ENCODE data around the gene C2orf72.

DNA sequence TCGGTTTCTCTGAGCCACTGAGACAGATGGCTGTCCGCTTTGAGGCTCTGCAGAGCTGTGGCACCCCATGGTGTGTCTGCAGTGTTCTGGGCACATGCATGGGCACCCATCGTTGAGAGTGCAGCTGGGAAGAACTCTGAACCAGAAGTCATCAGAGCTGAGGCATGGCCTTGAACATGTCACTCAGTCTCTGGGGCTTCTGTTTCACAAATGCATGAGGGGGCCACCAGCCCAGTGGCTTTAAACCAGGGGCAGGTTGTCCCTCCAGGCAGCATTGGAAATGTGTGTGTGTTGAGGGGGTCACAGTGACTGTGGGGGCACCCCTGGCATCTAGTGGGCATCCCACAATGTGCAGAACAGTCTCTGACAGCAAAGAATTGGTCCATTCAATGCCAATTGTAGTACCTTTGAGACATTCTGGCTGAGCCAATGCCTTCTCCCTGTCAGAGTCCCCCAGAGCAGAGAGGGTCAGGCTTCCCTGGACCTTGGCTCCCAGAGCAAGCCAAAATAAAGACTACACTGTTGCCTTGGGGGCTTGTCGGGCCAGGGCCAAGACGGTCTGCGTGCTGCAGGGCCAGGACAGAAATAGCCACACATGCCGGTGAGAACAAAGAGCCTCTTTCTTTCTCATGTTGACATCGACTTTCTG, 10.1 kb downstream of the C2orf72 start:
- TF ChIP-seq CTCF (IDR thresholded peaks at IDR 0.05) = no peak
- no peak for TF ChIP-seq TCF7L2 (IDR thresholded peaks at IDR 0.05; ENCODE audit: low read depth, low read length)
- TF ChIP-seq, protein P1, sequence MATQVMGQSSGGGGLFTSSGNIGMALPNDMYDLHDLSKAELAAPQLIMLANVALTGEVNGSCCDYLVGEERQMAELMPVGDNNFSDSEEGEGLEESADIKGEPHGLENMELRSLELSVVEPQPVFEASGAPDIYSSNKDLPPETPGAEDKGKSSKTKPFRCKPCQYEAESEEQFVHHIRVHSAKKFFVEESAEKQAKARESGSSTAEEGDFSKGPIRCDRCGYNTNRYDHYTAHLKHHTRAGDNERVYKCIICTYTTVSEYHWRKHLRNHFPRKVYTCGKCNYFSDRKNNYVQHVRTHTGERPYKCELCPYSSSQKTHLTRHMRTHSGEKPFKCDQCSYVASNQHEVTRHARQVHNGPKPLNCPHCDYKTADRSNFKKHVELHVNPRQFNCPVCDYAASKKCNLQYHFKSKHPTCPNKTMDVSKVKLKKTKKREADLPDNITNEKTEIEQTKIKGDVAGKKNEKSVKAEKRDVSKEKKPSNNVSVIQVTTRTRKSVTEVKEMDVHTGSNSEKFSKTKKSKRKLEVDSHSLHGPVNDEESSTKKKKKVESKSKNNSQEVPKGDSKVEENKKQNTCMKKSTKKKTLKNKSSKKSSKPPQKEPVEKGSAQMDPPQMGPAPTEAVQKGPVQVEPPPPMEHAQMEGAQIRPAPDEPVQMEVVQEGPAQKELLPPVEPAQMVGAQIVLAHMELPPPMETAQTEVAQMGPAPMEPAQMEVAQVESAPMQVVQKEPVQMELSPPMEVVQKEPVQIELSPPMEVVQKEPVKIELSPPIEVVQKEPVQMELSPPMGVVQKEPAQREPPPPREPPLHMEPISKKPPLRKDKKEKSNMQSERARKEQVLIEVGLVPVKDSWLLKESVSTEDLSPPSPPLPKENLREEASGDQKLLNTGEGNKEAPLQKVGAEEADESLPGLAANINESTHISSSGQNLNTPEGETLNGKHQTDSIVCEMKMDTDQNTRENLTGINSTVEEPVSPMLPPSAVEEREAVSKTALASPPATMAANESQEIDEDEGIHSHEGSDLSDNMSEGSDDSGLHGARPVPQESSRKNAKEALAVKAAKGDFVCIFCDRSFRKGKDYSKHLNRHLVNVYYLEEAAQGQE (IDR thresholded peaks at IDR 0.05; ENCODE audit: insufficient read depth in 1 of 2, low read depth in 2 of 2, low read length in 1 of 2) = no peak

Measured in Panc1 (cell line).